Body of pancreas (tissue), 4 donors: ENCODE measurements around the gene ADGRG3. TPM values are rescaled to one million over a fixed set of nuclear protein-coding genes. Genes with fewer than 3 reads are reported as not detected.

Experiments
- ATAC-seq: fragments of 150-250 bp; one replicate; pipeline ENCODE4 v1.9.1; 2016
- DNase-seq, 4 donors: peaks; one replicate each; pipeline ENCODE4 v3.0.0-alpha.2; 2019
- H3K27ac ChIP-seq, 4 donors: fragments of 200-600 bp; sonication (generic); 1 replicate in 3 of 4; 2 replicates in 1 of 4; pipeline versions ENCODE4 v1.5.1 to v1.6.1; 2016 to 2019; ENCODE audit warnings: mild to moderate bottlenecking in 1 of 4, mixed read lengths in 1 of 4, moderate library complexity in 1 of 4
- H3K27me3 ChIP-seq, 2 donors: fragments of 200-600 bp; sonication (generic); one replicate each; pipeline ENCODE4 v1.6.0; 2016; ENCODE audit warnings: mild to moderate bottlenecking in 1 of 2
- H3K36me3 ChIP-seq, 2 donors: fragments of 200-600 bp; sonication (generic); replicated peaks in 1 of 2; 2 replicates each; pipeline ENCODE4 v1.5.1; 2016; ENCODE audit warnings: low read depth in 2 of 2; ENCODE audit not compliant: insufficient read depth in 1 of 2
- H3K4me1 ChIP-seq: fragments of 200-600 bp; sonication (generic); one replicate; pipeline ENCODE4 v1.6.0; 2016
- H3K4me3 ChIP-seq, 2 donors: fragments of 200-600 bp; sonication (generic); 1 replicate in 1 of 2; 2 replicates in 1 of 2; pipeline ENCODE4 v1.5.1; 2016 to 2019
- H3K9me3 ChIP-seq, 3 donors: fragments of 200-600 bp; sonication (generic); 1 replicate in 2 of 3; 2 replicates in 1 of 3; pipeline ENCODE4 v1.5.1; 2016
- POLR2A ChIP-seq, 3 donors: fragments of 450-650 bp; IDR thresholded peaks; one replicate each; pipeline ENCODE4 v1.6.1; 2016; ENCODE audit warnings: antibody characterized with exemption in 3 of 3, mild to moderate bottlenecking in 2 of 3
- WGBS, 2 donors: methylation state at CpG; one replicate each; pipeline ENCODE4 v1.1.5; 2017; 5-methylcytosine and 5-hydroxymethylcytosine counted together
- intact Hi-C: fragments of 100-400 bp; cut with DNase I; formaldehyde crosslinking; loops from one replicate; pipeline ENCODE4 v1.15.1; 2023
- total RNA-seq, 2 donors: library from RNA; depleted of rRNA; stranded (reverse); fragments of >200 nt; gene quantifications; one replicate each; pipeline ENCODE4 v1.1.0, GENCODE V29; 2016
- TF ChIP-seq, protein P1 (sequence below), 7 experiments: fragments of 450-650 bp in 4 of 7; fragments of 200-600 bp in 3 of 7; sonication (generic) in 3 of 7; IDR thresholded peaks; one replicate each; pipeline ENCODE4 v1.5.1; 2016 to 2019; ENCODE audit warnings: antibody characterized with exemption in 7 of 7

ADGRG3 gene
- total RNA-seq, 2 donors from 2014 or later = 2.0 to 6.0 TPM

- ATAC-seq (no peak), DNase-seq (no peak)
- Histone ChIP-seq H3K9me3 (no peaks in the 10 kb centered on the region), H3K4me3 (no peak overlapping the region), H3K27ac (peak overlapping the region in 3 of 4 donors; percentile 10 to 43 (median 42)), H3K4me1 (peaks cover 28% of the 10 kb centered on the region), H3K27me3 (no peaks in the 10 kb centered on the region), H3K36me3 (peaks cover 5 to 6% of the 10 kb centered on the region in 2 donors)
- TF ChIP-seq, protein P1, sequence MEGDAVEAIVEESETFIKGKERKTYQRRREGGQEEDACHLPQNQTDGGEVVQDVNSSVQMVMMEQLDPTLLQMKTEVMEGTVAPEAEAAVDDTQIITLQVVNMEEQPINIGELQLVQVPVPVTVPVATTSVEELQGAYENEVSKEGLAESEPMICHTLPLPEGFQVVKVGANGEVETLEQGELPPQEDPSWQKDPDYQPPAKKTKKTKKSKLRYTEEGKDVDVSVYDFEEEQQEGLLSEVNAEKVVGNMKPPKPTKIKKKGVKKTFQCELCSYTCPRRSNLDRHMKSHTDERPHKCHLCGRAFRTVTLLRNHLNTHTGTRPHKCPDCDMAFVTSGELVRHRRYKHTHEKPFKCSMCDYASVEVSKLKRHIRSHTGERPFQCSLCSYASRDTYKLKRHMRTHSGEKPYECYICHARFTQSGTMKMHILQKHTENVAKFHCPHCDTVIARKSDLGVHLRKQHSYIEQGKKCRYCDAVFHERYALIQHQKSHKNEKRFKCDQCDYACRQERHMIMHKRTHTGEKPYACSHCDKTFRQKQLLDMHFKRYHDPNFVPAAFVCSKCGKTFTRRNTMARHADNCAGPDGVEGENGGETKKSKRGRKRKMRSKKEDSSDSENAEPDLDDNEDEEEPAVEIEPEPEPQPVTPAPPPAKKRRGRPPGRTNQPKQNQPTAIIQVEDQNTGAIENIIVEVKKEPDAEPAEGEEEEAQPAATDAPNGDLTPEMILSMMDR (IDR thresholded peaks at IDR 0.05) = no peak
- TF ChIP-seq POLR2A (IDR thresholded peaks at IDR 0.05) = no peak
- intact Hi-C loops = loop anchor here (5.0 kb wide), 1 partner anchor 54 kb away; no protein-coding TSS in a partner anchor
- WGBS, 2 donors = 72 to 81% methylated on average over 15 to 24 of the region's 24 CpGs
These were observed 22.3 kb upstream of the ADGRG3 start for GRCh38 chr16:57645691-57646387.

DNA sequence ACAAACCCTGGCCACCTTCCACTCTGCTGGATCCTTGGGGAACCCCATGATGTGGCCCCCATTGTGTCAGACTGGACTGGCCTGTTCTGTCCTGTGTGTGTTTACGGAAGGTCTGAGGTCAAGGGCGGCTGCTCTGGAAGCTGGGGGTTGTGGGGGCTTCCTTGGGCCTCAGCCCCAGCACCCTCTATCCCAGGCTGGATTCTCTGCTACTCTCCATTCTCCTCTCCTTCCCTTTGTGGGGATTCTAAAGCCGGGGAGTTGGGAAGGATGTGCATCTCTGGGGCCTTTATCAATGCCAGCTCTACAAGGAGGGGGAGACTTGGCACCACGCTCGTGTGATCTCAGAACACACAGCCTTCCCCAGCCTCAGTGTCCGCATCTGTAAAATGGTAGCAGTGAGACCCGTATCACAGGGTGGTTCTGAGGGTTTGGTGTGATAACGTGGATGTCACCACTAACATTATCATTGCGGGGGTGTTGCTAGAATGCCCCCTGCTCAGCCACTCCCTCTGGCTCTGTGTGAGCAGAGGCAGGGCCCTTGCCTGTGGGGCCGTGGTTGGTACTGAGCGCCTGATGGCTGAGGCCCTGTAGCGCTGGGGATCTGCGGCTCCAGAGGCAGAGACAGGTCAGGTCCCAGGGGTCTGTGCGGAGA, 21.6 kb upstream of the ADGRG3 start:
- Histone ChIP-seq H3K9me3 (no peaks in the 10 kb centered on the region), H3K36me3 (peaks cover 8 to 9% of the 10 kb centered on the region in 2 donors), H3K4me3 (no peak overlapping the region), H3K27ac (peak overlapping the region; percentile 6 to 43 (median 26)), H3K27me3 (no peaks in the 10 kb centered on the region), H3K4me1 (peaks cover 21% of the 10 kb centered on the region)
- TF ChIP-seq, protein P1 (IDR thresholded peaks at IDR 0.05) = no peak
- no peak for TF ChIP-seq POLR2A (IDR thresholded peaks at IDR 0.05)
- intact Hi-C loops = loop anchor here (5.0 kb wide), 1 partner anchor 54 kb away; no protein-coding TSS in a partner anchor
- DNase-seq (no peak), ATAC-seq (no peak)
- 77 to 85% methylated on average over 9 to 14 of the region's 14 CpGs for WGBS, 2 donors

DNA sequence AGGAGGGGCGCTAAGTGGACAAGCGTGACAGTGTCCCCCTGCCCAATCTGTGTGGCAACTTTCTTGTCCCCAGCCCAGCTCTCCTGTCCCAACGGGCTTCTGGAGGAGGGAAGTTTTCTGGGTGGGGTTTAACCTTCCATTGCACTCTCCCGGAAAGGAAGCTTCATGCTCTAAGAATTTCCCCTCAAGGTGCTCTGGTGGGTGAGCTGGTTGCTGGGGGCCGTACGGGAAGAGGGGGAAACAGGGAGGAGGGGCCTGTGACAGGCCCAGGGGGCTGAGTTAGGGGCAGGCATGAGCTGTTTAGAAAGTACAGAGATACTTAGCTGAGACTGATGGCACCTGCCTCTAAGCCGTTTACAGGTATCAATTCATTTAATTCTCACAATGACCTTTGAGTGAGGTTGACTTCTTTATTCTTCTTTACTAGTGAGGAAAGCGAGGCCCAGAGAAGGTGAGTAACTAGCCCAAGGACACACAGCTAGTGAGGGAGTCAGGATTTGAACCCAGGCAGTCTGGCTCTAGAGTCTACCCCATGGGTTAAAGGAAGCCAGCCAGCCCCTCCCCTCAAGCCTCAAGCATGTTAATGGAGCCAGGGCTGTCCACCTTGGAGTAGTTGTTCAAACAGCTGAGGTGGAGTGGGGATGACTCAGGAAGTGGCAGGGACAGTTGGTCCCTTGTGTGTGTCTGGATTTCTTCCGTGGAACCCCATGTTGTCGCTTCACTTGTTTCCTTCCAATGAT, 20.8 kb upstream of the ADGRG3 start:
- DNase-seq (no peak), ATAC-seq (no peak)
- peaks cover 14% of the 10 kb centered on the region for H3K4me1 ChIP-seq
- TF ChIP-seq POLR2A (IDR thresholded peaks at IDR 0.05) = no peak
- TF ChIP-seq, protein P1 (IDR thresholded peaks at IDR 0.05) = no peak
- 68 to 70% methylated on average over 9 to 10 of the region's 10 CpGs for WGBS, 2 donors
- no peaks in the 10 kb centered on the region for H3K27me3 ChIP-seq
- peaks cover 9% of the 10 kb centered on the region in 2 donors for H3K36me3 ChIP-seq
- no peaks in the 10 kb centered on the region for H3K9me3 ChIP-seq
- intact Hi-C loops = loop anchor here (5.0 kb wide), 1 partner anchor 55 kb away; no protein-coding TSS in a partner anchor
- H3K4me3 ChIP-seq = no peak overlapping the region
- peak overlapping the region in 3 of 4 donors; percentile 6 to 42 (median 42) for H3K27ac ChIP-seq

GRCh38 chr16:57648125-57648524, 20.0 kb upstream of the ADGRG3 start:
- Histone ChIP-seq H3K9me3 (no peaks in the 10 kb centered on the region), H3K4me1 (peaks cover 10% of the 10 kb centered on the region), H3K27ac (peak overlapping the region in 3 of 4 donors; percentile 6 to 42 (median 6)), H3K27me3 (no peaks in the 10 kb centered on the region), H3K36me3 (peaks cover 9% of the 10 kb centered on the region in 2 donors), H3K4me3 (no peak overlapping the region)
- DNase-seq (no peak), ATAC-seq (no peak)
- 67 to 90% methylated on average over 5 of the region's 5 CpGs for WGBS, 2 donors
- TF ChIP-seq, protein P1 (IDR thresholded peaks at IDR 0.05) = no peak
- intact Hi-C loops = loop anchor here (2.0 to 5.0 kb wide), 2 partner anchors 47 to 56 kb away; no protein-coding TSS in a partner anchor
